HCT116 (cell line): Measurements from ENCODE around the gene ATXN1.

Experiments used
- ATF3 ChIP-seq: IDR thresholded peaks from 2 replicates; pipeline ENCODE4 v1.6.1; 2012
- CEBPB ChIP-seq: IDR thresholded peaks from 2 replicates; pipeline ENCODE4 v1.6.1; 2012; ENCODE audit warnings: low read depth
- CTCF ChIP-seq, 3 experiments: fragments of 200-600 bp in 1 of 3; sonication (generic) in 1 of 3; IDR thresholded peaks in 2 of 3; conservative IDR thresholded peaks in 1 of 3; 2 replicates each; pipeline ENCODE4 v1.5.1; 2012 to 2017; ENCODE audit warnings: low read depth in 2 of 3, low read length in 2 of 3, antibody characterized with exemption in 1 of 3, borderline replicate concordance in 1 of 3, control low read depth in 1 of 3, mild to moderate bottlenecking in 1 of 3, mixed read lengths in 1 of 3, mixed run types in 1 of 3, moderate library complexity in 1 of 3; ENCODE audit not compliant: insufficient read depth in 1 of 3
- EZH2 ChIP-seq: fragments of 200-600 bp; sonication (generic); IDR thresholded peaks from 2 replicates; pipeline ENCODE4 v1.6.1; 2017; ENCODE audit warnings: antibody characterized with exemption, mixed run types
- EZH2phosphoT487 ChIP-seq: fragments of 200-600 bp; IDR thresholded peaks from 2 replicates; pipeline ENCODE4 v1.6.1; 2018; ENCODE audit warnings: antibody characterized with exemption, borderline replicate concordance
- MAX ChIP-seq: IDR thresholded peaks from 2 replicates; pipeline ENCODE4 v1.6.1; 2012
- POLR2AphosphoS5 ChIP-seq: IDR thresholded peaks from 2 replicates; pipeline ENCODE4 v1.6.1; 2011; ENCODE audit warnings: mild to moderate bottlenecking, low read depth, low read length, moderate library complexity
- RAD21 ChIP-seq: IDR thresholded peaks from 2 replicates; pipeline ENCODE4 v1.6.1; 2012; ENCODE audit warnings: low read depth, mild to moderate bottlenecking
- REST ChIP-seq: IDR thresholded peaks from 2 replicates; pipeline ENCODE4 v1.6.1; 2012; ENCODE audit warnings: low read depth
- SP1 ChIP-seq: IDR thresholded peaks from 2 replicates; pipeline ENCODE4 v1.6.1; 2012; ENCODE audit warnings: low read depth
- YY1 ChIP-seq: IDR thresholded peaks from 2 replicates; pipeline ENCODE4 v1.6.1; 2011; ENCODE audit warnings: low read length, low read depth, moderate library complexity, mild to moderate bottlenecking; ENCODE audit not compliant: insufficient replicate concordance; ENCODE audit errors: extremely low read depth
- ZBTB33 ChIP-seq: IDR thresholded peaks from 2 replicates; pipeline ENCODE4 v1.6.1; 2011; ENCODE audit warnings: mild to moderate bottlenecking, low read length, moderate library complexity; ENCODE audit not compliant: insufficient replicate concordance; ENCODE audit errors: extremely low read depth

GRCh38 chr6:16419636-16420336 is 341.5 kb downstream of the ATXN1 start:
- TF ChIP-seq SP1 (no peak), CTCF (IDR thresholded peaks at IDR 0.05 in 2 of 3, conservative IDR thresholded peaks at IDR 0.05 in 1 of 3; ENCODE audit: borderline replicate concordance in 1 of 3, insufficient read depth in 1 of 3, low read depth in 2 of 3, low read length in 2 of 3) (no peak), EZH2 (no peak), ZBTB33 (no peak), YY1 (no peak), EZH2phosphoT487 (no peak), CEBPB (no peak), MAX (no peak), RAD21 (no peak), REST (no peak), POLR2AphosphoS5 (no peak), ATF3 (no peak)
